Fibroblast of pulmonary artery (primary cell): ENCODE measurements around the gene ICA1.

ENCODE experiments used
- DNase-seq: peaks from one replicate; pipeline ENCODE4 v3.0.0-alpha.2; 2010; ENCODE audit warnings: low read depth
- H3K4me3 ChIP-seq: replicated peaks from 2 replicates; pipeline ENCODE4 v1.5.1; 2011; ENCODE audit warnings: low read depth, mild to moderate bottlenecking, control low read depth, low read length, moderate library complexity
- CTCF ChIP-seq: IDR thresholded peaks from 2 replicates; pipeline ENCODE4 v1.5.1; 2011; ENCODE audit warnings: mild to moderate bottlenecking, control low read depth, low read length, inconsistent platforms; ENCODE audit errors: missing control alignments

The ICA1 gene

GRCh38 chr7:8144856-8145255 lies 117.1 kb downstream of the ICA1 start:
- H3K4me3 ChIP-seq, result no peak overlapping the region
- no peak for TF ChIP-seq CTCF
- DNase-seq, result no peak

- H3K4me3 ChIP-seq, result no peak overlapping the region
- no peak for DNase-seq
- no peak for TF ChIP-seq CTCF
Observed at GRCh38 chr7:8143151-8143874, 118.7 kb downstream of the ICA1 start.

GRCh38 chr7:8142477-8142876 lies 119.5 kb downstream of the ICA1 start:
- H3K4me3 ChIP-seq, result no peak overlapping the region
- no peak for DNase-seq
- TF ChIP-seq CTCF, result no peak

GRCh38 chr7:8141070-8141469 lies 120.9 kb downstream of the ICA1 start:
- no peak for DNase-seq
- TF ChIP-seq CTCF, result no peak
- no peak overlapping the region for H3K4me3 ChIP-seq

- no peak overlapping the region for H3K4me3 ChIP-seq
- no peak for DNase-seq
- no peak for TF ChIP-seq CTCF
Observed at GRCh38 chr7:8136051-8136730, 125.8 kb downstream of the ICA1 start.

GRCh38 chr7:8135417-8135816 lies 126.5 kb downstream of the ICA1 start:
- TF ChIP-seq CTCF, result no peak
- DNase-seq, result no peak
- no peak overlapping the region for H3K4me3 ChIP-seq
